GM12865 (cell line): ENCODE results near the gene PELI2.

Source experiments
- DNase-seq: peaks from one replicate; pipeline ENCODE4 v3.0.0; 2010; ENCODE audit warnings: low read depth
- H3K4me3 ChIP-seq: 2 replicates; pipeline ENCODE4 v1.5.1; 2011; ENCODE audit warnings: mild to moderate bottlenecking, low read depth, low read length, control low read depth
- CTCF ChIP-seq: IDR thresholded peaks from 2 replicates; pipeline ENCODE4 v1.5.1; 2011; ENCODE audit warnings: low read length, control low read depth, low read depth, inconsistent platforms; ENCODE audit not compliant: insufficient read depth; ENCODE audit errors: missing control alignments

Gene PELI2

GRCh38 chr14:56196274-56196673 is 78.1 kb downstream of the PELI2 start:
- no peak for DNase-seq
- no peak for TF ChIP-seq CTCF
- no peak overlapping the region for H3K4me3 ChIP-seq

GRCh38 chr14:56197150-56197549 is 78.9 kb downstream of the PELI2 start:
- DNase-seq = no peak
- TF ChIP-seq CTCF = no peak
- no peak overlapping the region for H3K4me3 ChIP-seq

GRCh38 chr14:56198438-56198837 is 80.2 kb downstream of the PELI2 start:
- H3K4me3 ChIP-seq = no peak overlapping the region
- DNase-seq = no peak
- no peak for TF ChIP-seq CTCF

- H3K4me3 ChIP-seq = no peak overlapping the region
- peak; percentile 61 for DNase-seq
- no peak for TF ChIP-seq CTCF
Observed at GRCh38 chr14:56199095-56199981, 81.1 kb downstream of the PELI2 start.

- TF ChIP-seq CTCF = no peak
- H3K4me3 ChIP-seq = no peak overlapping the region
- peak; percentile 57 for DNase-seq
Observed at GRCh38 chr14:56199982-56200577, 81.9 kb downstream of the PELI2 start.

GRCh38 chr14:56202256-56202655 is 84.0 kb downstream of the PELI2 start:
- TF ChIP-seq CTCF = no peak
- DNase-seq = peak; percentile 44
- no peak overlapping the region for H3K4me3 ChIP-seq

GRCh38 chr14:56205881-56206280 is 87.7 kb downstream of the PELI2 start:
- DNase-seq = no peak
- TF ChIP-seq CTCF = no peak

More at GRCh38 chr14:56205881-56206280, 87.7 kb downstream of the PELI2 start:
- no peak overlapping the region for H3K4me3 ChIP-seq
